HEK293 (cell line): Measurements from ENCODE around the gene LRRC46.

ENCODE experiments used
- CTCF ChIA-PET: fragments of 350-600 bp; formaldehyde crosslinking; extraction: SDS; loops from one replicate; lab custom pipeline; 2021; ENCODE audit warnings: antibody characterized with exemption; lab: Yijun Ruan, JAX
- POLR2A ChIA-PET: fragments of 300-600 bp; formaldehyde crosslinking; extraction: SDS; loops from one replicate; lab custom pipeline; 2020; ENCODE audit warnings: antibody characterized with exemption, inconsistent platforms; lab: Yijun Ruan, JAX
- H3K27ac ChIP-seq: fragments of 200-500 bp; sonication (Bioruptor generic); 2 replicates; pipeline ENCODE4 v1.5.1; 2014; ENCODE audit warnings: low read depth, low read length, control low read depth, inconsistent platforms; ENCODE audit errors: extremely low read depth
- H3K36me3 ChIP-seq, 2 experiments: fragments of 200-500 bp in 1 of 2; sonication (Bioruptor generic) in 1 of 2; 1 replicate in 1 of 2; 2 replicates in 1 of 2; pipeline ENCODE4 v1.5.1; 2014 to 2017; ENCODE audit warnings: inconsistent platforms in 2 of 2, low read length in 2 of 2; ENCODE audit not compliant: control insufficient read depth in 2 of 2, insufficient read depth in 1 of 2
- H3K4me1 ChIP-seq: fragments of 200-500 bp; sonication (Bioruptor generic); 2 replicates; pipeline ENCODE4 v1.5.1; 2014; ENCODE audit warnings: mild to moderate bottlenecking, low read length, inconsistent platforms; ENCODE audit not compliant: control insufficient read depth, insufficient read depth
- H3K4me3 ChIP-seq: 2 replicates; pipeline ENCODE4 v1.5.1; 2011; ENCODE audit warnings: low read depth, mild to moderate bottlenecking, control low read depth, low read length, moderate library complexity
- H3K9me3 ChIP-seq: fragments of 200-500 bp; sonication (Bioruptor generic); 2 replicates; pipeline ENCODE4 v1.5.1; 2014; ENCODE audit warnings: low read depth, low read length, inconsistent platforms; ENCODE audit not compliant: control insufficient read depth, insufficient read depth
- ATF2 ChIP-seq: fragments of 450-650 bp; formaldehyde crosslinking; IDR thresholded peaks from 2 replicates; pipeline ENCODE4 v1.5.1; 2016; ENCODE audit warnings: missing biosample characterization, missing genetic modification characterization, low read depth
- ZBTB20 ChIP-seq: fragments of 450-650 bp; formaldehyde crosslinking; IDR thresholded peaks from 2 replicates; pipeline ENCODE4 v1.5.1; 2016; ENCODE audit warnings: missing biosample characterization, missing genetic modification characterization
- ZEB2 ChIP-seq: fragments of 450-650 bp; formaldehyde crosslinking; IDR thresholded peaks from 2 replicates; pipeline ENCODE4 v1.5.1; 2016; ENCODE audit warnings: missing biosample characterization, missing genetic modification characterization
- ZNF239 ChIP-seq: fragments of 450-650 bp; formaldehyde crosslinking; IDR thresholded peaks from 2 replicates; pipeline ENCODE4 v1.5.1; 2016; ENCODE audit warnings: missing biosample characterization, missing genetic modification characterization
- ZNF26 ChIP-seq: fragments of 450-650 bp; formaldehyde crosslinking; IDR thresholded peaks from 2 replicates; pipeline ENCODE4 v1.5.1; 2016; ENCODE audit warnings: missing biosample characterization, missing genetic modification characterization
- ZNF449 ChIP-seq: fragments of 450-650 bp; formaldehyde crosslinking; IDR thresholded peaks from 2 replicates; pipeline ENCODE4 v1.5.1; 2017; ENCODE audit warnings: missing biosample characterization, mild to moderate bottlenecking, missing genetic modification characterization, moderate library complexity
- ZNF488 ChIP-seq: fragments of 450-650 bp; formaldehyde crosslinking; IDR thresholded peaks from 2 replicates; pipeline ENCODE4 v1.5.1; 2016; ENCODE audit warnings: missing biosample characterization, missing genetic modification characterization
- ZNF701 ChIP-seq: fragments of 450-650 bp; formaldehyde crosslinking; IDR thresholded peaks from 2 replicates; pipeline ENCODE4 v1.5.1; 2016; ENCODE audit warnings: missing biosample characterization, missing genetic modification characterization
- ZNF830 ChIP-seq: fragments of 450-650 bp; IDR thresholded peaks from 2 replicates; pipeline ENCODE4 v1.5.0; 2018; ENCODE audit warnings: missing biosample characterization, missing genetic modification characterization, low read depth, mild to moderate bottlenecking, moderate library complexity
- ZXDB ChIP-seq: fragments of 450-650 bp; formaldehyde crosslinking; IDR thresholded peaks from 2 replicates; pipeline ENCODE4 v1.5.1; 2016; ENCODE audit warnings: missing biosample characterization, missing genetic modification characterization

LRRC46 gene

GRCh38 chr17:47852113-47852949 is 20.9 kb downstream of the LRRC46 start:
- CTCF ChIA-PET: interaction anchor here (0.6 to 19.4 kb wide), 4 partner anchors 9 to 232 kb away, joined by 3 to 837 read pairs (median 47); partner anchors contain the start of genes SCRN2 and SP2
- Histone ChIP-seq H3K4me3 (no peak overlapping the region), H3K27ac (no peak overlapping the region), H3K9me3 (no peaks in the 10 kb centered on the region), H3K36me3 (peaks cover 0 to 3% of the 10 kb centered on the region in 2 experiments; a peak in 1 of 3 replicates), H3K4me1 (peaks cover 4% of the 10 kb centered on the region; the same call in 1 of the 2 replicates)
- POLR2A ChIA-PET: interaction anchor here (2.3 kb wide), 1 partner anchor 43 kb away, joined by 15 read pairs; the partner anchor contains the start of gene SP2
- TF ChIP-seq ZNF488 (tag by site-specific recombination) (no peak), ZNF26 (tag by site-specific recombination) (no peak), ATF2 (tag by site-specific recombination) (no peak)
- TF ChIP-seq, all 188 proteins: peak for 0

- TF ChIP-seq ZXDB (tag by site-specific recombination): no peak
- no peak for TF ChIP-seq ZNF701 (tag by site-specific recombination)
- Histone ChIP-seq H3K4me1 (peaks cover 4% of the 10 kb centered on the region; the same call in 1 of the 2 replicates), H3K9me3 (no peaks in the 10 kb centered on the region), H3K27ac (no peak overlapping the region), H3K36me3 (no peaks in the 10 kb centered on the region), H3K4me3 (no peak overlapping the region)
- CTCF ChIA-PET: interaction anchor here (1.1 to 19.4 kb wide), 3 partner anchors 11 to 98 kb away, joined by 3 to 837 read pairs (median 91); partner anchors contain the start of genes SCRN2 and SP2
- POLR2A ChIA-PET: no interaction called here
These were observed 22.1 kb downstream of the LRRC46 start for GRCh38 chr17:47853616-47854015.

- Histone ChIP-seq H3K9me3 (no peaks in the 10 kb centered on the region), H3K4me1 (peaks cover under 1% of the 10 kb centered on the region; the same call in 1 of the 2 replicates), H3K36me3 (no peaks in the 10 kb centered on the region), H3K4me3 (no peak overlapping the region), H3K27ac (no peak overlapping the region)
- ChIA-PET CTCF (interaction anchor here (0.6 to 9.9 kb wide), 5 partner anchors 13 to 489 kb away, joined by 3 to 91 read pairs (median 4); partner anchors contain the start of gene SCRN2), POLR2A (interaction anchor here (0.6 to 1.3 kb wide), 3 partner anchors 14 to 40 kb away, joined by 3 to 6 read pairs (median 3); partner anchors contain the start of genes LRRC46, MRPL10 and SP2)
- TF ChIP-seq ZNF449 (tag by site-specific recombination) (no peak), ZEB2 (no peak), ZNF830 (no peak)
These were observed 24.3 kb downstream of the LRRC46 start for GRCh38 chr17:47855737-47856136.

GRCh38 chr17:47856830-47857229 is 25.4 kb downstream of the LRRC46 start:
- H3K4me3 ChIP-seq: no peak overlapping the region
- ChIA-PET POLR2A (interaction anchor here (1.0 to 1.3 kb wide), 2 partner anchors 11 to 39 kb away, joined by 4 to 6 read pairs; partner anchors contain the start of gene SP2), CTCF (interaction anchor here (1.9 to 9.9 kb wide), 3 partner anchors 8 to 33 kb away, joined by 9 to 91 read pairs (median 9); partner anchors contain the start of gene SCRN2)
- no peak for TF ChIP-seq ZBTB20
- TF ChIP-seq ZNF239 (tag by site-specific recombination): peak; percentile 99
- no peaks in the 10 kb centered on the region for H3K9me3 ChIP-seq
- no peak overlapping the region for H3K27ac ChIP-seq
- no peaks in the 10 kb centered on the region for H3K4me1 ChIP-seq
- H3K36me3 ChIP-seq: no peaks in the 10 kb centered on the region
